K562 (cell line): ENCODE results near the gene CTU1.

Experiments used
- BCOR ChIP-seq: fragments of 450-650 bp; IDR thresholded peaks from 2 replicates; pipeline ENCODE4 v1.6.1; 2016
- ESRRA ChIP-seq: fragments of 450-650 bp; IDR thresholded peaks from 2 replicates; pipeline ENCODE4 v1.6.1; 2014; ENCODE audit warnings: low read depth, mild to moderate bottlenecking, moderate library complexity, borderline replicate concordance
- NR2C1 ChIP-seq, 2 experiments: fragments of 450-650 bp; IDR thresholded peaks; 2 replicates each; pipeline ENCODE4 v1.6.1; 2017; ENCODE audit warnings: mild to moderate bottlenecking in 2 of 2, antibody characterized with exemption in 1 of 2, inconsistent platforms in 1 of 2, missing compliant biosample characterization in 1 of 2, missing genetic modification characterization in 1 of 2
- NRF1 ChIP-seq, 2 experiments: fragments of 450-650 bp; IDR thresholded peaks in 1 of 2; conservative IDR thresholded peaks in 1 of 2; 2 replicates each; pipeline ENCODE4 v1.6.1; 2014; ENCODE audit warnings: mild to moderate bottlenecking in 2 of 2
- PBX2 ChIP-seq, 2 experiments: IDR thresholded peaks in 1 of 2; conservative IDR thresholded peaks in 1 of 2; 2 replicates each; pipeline ENCODE4 v1.6.1; 2016; ENCODE audit warnings: low read depth in 2 of 2, mild to moderate bottlenecking in 1 of 2, missing compliant biosample characterization in 1 of 2, missing genetic modification characterization in 1 of 2, moderate library complexity in 1 of 2
- RHOXF2B ChIP-seq: fragments of 250-450 bp; sonication (Bioruptor Pico); conservative IDR thresholded peaks from 2 replicates; pipeline ENCODE4 v1.5.1; 2021
- ZBTB49 ChIP-seq: sonication (generic); formaldehyde crosslinking; IDR thresholded peaks from 2 replicates; pipeline ENCODE4 v1.8.0; 2022; ENCODE audit warnings: missing genetic modification reagents, mild to moderate bottlenecking, borderline replicate concordance
- TF ChIP-seq, protein P1 (sequence below), 3 experiments: IDR thresholded peaks in 2 of 3; conservative IDR thresholded peaks in 1 of 3; 2 replicates each; pipeline ENCODE4 v1.5.1; 2011 to 2012; ENCODE audit warnings: low read length in 3 of 3, mild to moderate bottlenecking in 3 of 3, control low read depth in 2 of 3, improper control_type of control experiment in 1 of 3, inconsistent platforms in 1 of 3, low read depth in 1 of 3, mixed read lengths in 1 of 3, moderate library complexity in 1 of 3; ENCODE audit not compliant: insufficient read depth in 2 of 3
- TF ChIP-seq, protein P2 (sequence below): fragments of 450-650 bp; IDR thresholded peaks from 2 replicates; pipeline ENCODE4 v1.6.1; 2016; ENCODE audit warnings: antibody characterized with exemption
- TF ChIP-seq, protein P3 (sequence below): IDR thresholded peaks from 3 replicates; pipeline ENCODE4 v1.6.1; 2011; ENCODE audit warnings: borderline replicate concordance, mild to moderate bottlenecking; ENCODE audit not compliant: insufficient read length, insufficient read depth
- TF ChIP-seq, protein P4 (sequence below), 2 experiments: IDR thresholded peaks; 2 replicates each; pipeline ENCODE4 v1.6.1; 2011; ENCODE audit warnings: borderline replicate concordance in 1 of 2, control low read depth in 1 of 2, low read depth in 1 of 2, low read length in 1 of 2, mild to moderate bottlenecking in 1 of 2, mixed read lengths in 1 of 2, moderate library complexity in 1 of 2; ENCODE audit not compliant: insufficient read depth in 1 of 2, insufficient read length in 1 of 2, poor library complexity in 1 of 2, severe bottlenecking in 1 of 2; ENCODE audit errors: extremely low read depth in 1 of 2

GRCh38 chr19:51144482-51145045 is 36.4 kb upstream of the CTU1 start:
- TF ChIP-seq, protein P1, sequence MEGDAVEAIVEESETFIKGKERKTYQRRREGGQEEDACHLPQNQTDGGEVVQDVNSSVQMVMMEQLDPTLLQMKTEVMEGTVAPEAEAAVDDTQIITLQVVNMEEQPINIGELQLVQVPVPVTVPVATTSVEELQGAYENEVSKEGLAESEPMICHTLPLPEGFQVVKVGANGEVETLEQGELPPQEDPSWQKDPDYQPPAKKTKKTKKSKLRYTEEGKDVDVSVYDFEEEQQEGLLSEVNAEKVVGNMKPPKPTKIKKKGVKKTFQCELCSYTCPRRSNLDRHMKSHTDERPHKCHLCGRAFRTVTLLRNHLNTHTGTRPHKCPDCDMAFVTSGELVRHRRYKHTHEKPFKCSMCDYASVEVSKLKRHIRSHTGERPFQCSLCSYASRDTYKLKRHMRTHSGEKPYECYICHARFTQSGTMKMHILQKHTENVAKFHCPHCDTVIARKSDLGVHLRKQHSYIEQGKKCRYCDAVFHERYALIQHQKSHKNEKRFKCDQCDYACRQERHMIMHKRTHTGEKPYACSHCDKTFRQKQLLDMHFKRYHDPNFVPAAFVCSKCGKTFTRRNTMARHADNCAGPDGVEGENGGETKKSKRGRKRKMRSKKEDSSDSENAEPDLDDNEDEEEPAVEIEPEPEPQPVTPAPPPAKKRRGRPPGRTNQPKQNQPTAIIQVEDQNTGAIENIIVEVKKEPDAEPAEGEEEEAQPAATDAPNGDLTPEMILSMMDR (IDR thresholded peaks at IDR 0.05 in 2 of 3, conservative IDR thresholded peaks at IDR 0.05 in 1 of 3; ENCODE audit: insufficient read depth in 2 of 3, low read depth in 1 of 3, low read length in 3 of 3): no peak
- TF ChIP-seq NR2C1 (IDR thresholded peaks at IDR 0.05) (no peak), NR2C1 (tag; IDR thresholded peaks at IDR 0.05) (no peak), PBX2 (CRISPR knock-in tag; IDR thresholded peaks at IDR 0.05; ENCODE audit: low read depth) (no peak), PBX2 (tag; conservative IDR thresholded peaks at IDR 0.05; ENCODE audit: low read depth) (no peak), ESRRA (no peak), BCOR (no peak), RHOXF2B (CRISPR knock-in tag) (no peak), NRF1 (conservative IDR thresholded peaks at IDR 0.05 in 1 of 2, IDR thresholded peaks at IDR 0.05 in 1 of 2) (no peak), ZBTB49 (CRISPR knock-in tag) (no peak)
- TF ChIP-seq, protein P2, sequence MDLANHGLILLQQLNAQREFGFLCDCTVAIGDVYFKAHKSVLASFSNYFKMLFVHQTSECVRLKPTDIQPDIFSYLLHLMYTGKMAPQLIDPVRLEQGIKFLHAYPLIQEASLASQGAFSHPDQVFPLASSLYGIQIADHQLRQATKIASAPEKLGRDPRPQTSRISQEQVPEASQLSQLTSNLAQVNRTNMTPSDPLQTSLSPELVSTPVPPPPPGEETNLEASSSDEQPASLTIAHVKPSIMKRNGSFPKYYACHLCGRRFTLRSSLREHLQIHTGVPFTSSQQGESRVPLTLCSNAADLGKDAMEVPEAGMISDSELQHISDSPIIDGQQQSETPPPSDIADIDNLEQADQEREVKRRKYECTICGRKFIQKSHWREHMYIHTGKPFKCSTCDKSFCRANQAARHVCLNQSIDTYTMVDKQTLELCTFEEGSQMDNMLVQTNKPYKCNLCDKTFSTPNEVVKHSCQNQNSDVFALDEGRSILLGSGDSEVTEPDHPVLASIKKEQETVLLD: no peak
- TF ChIP-seq, protein P3, sequence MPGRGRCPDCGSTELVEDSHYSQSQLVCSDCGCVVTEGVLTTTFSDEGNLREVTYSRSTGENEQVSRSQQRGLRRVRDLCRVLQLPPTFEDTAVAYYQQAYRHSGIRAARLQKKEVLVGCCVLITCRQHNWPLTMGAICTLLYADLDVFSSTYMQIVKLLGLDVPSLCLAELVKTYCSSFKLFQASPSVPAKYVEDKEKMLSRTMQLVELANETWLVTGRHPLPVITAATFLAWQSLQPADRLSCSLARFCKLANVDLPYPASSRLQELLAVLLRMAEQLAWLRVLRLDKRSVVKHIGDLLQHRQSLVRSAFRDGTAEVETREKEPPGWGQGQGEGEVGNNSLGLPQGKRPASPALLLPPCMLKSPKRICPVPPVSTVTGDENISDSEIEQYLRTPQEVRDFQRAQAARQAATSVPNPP: no peak
- TF ChIP-seq, protein P4, sequence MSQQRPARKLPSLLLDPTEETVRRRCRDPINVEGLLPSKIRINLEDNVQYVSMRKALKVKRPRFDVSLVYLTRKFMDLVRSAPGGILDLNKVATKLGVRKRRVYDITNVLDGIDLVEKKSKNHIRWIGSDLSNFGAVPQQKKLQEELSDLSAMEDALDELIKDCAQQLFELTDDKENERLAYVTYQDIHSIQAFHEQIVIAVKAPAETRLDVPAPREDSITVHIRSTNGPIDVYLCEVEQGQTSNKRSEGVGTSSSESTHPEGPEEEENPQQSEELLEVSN (IDR thresholded peaks at IDR 0.05; ENCODE audit: borderline replicate concordance in 1 of 2, extremely low read depth in 1 of 2, insufficient read depth in 1 of 2, insufficient read length in 1 of 2, low read depth in 1 of 2, low read length in 1 of 2, poor library complexity in 1 of 2, severe bottlenecking in 1 of 2): no peak
